K562 (cell line): ENCODE results near the gene CSAD. TPM values are rescaled to one million over a fixed set of nuclear protein-coding genes. Genes with fewer than 3 reads are reported as not detected.

ENCODE experiments used
- BACH1 ChIP-seq: fragments of 200-800 bp; sonication (Bioruptor generic); IDR thresholded peaks from 2 replicates; pipeline ENCODE4 v1.6.1; 2016; ENCODE audit warnings: missing genetic modification characterization, missing compliant biosample characterization
- BCOR ChIP-seq: fragments of 450-650 bp; IDR thresholded peaks from 2 replicates; pipeline ENCODE4 v1.6.1; 2016
- CBFA2T3 ChIP-seq: fragments of 450-650 bp; IDR thresholded peaks from 2 replicates; pipeline ENCODE4 v1.6.1; 2017
- DPF2 ChIP-seq: fragments of 450-650 bp; IDR thresholded peaks from 2 replicates; pipeline ENCODE4 v1.6.1; 2016
- ELF4 ChIP-seq: fragments of 450-650 bp; formaldehyde crosslinking; IDR thresholded peaks from 2 replicates; pipeline ENCODE4 v1.4.0; 2022; ENCODE audit warnings: missing genetic modification characterization
- GTF3C2 ChIP-seq: IDR thresholded peaks from 3 replicates; pipeline ENCODE4 v1.6.1; 2011; ENCODE audit warnings: borderline replicate concordance, mild to moderate bottlenecking, moderate library complexity; ENCODE audit not compliant: insufficient read length; ENCODE audit errors: extremely low read depth
- KDM1A ChIP-seq, 2 experiments: fragments of 450-650 bp; IDR thresholded peaks; 2 replicates each; pipeline ENCODE4 v1.6.1; 2016; ENCODE audit warnings: mild to moderate bottlenecking in 2 of 2
- PTBP1 ChIP-seq: fragments of 200-400 bp; formaldehyde crosslinking; IDR thresholded peaks from 2 replicates; pipeline ENCODE4 v1.6.1; 2017; ENCODE audit warnings: low read depth, low read length
- STAT6 ChIP-seq: sonication (generic); formaldehyde crosslinking; IDR thresholded peaks from 2 replicates; pipeline ENCODE4 v1.8.1; 2023; ENCODE audit warnings: mild to moderate bottlenecking, missing genetic modification reagents
- ZHX1 ChIP-seq: fragments of 150-350 bp; conservative IDR thresholded peaks from 2 replicates; pipeline ENCODE4 v1.6.1; 2014; ENCODE audit warnings: low read length
- ZNF282 ChIP-seq: sonication (generic); formaldehyde crosslinking; IDR thresholded peaks from 2 replicates; pipeline ENCODE4 v1.8.1; 2023; ENCODE audit warnings: missing genetic modification reagents
- ZNF696 ChIP-seq: fragments of 250-450 bp; sonication (Bioruptor Pico); conservative IDR thresholded peaks from 2 replicates; pipeline ENCODE4 v1.4.0; 2020; ENCODE audit warnings: mild to moderate bottlenecking, moderate library complexity
- polyA plus RNA-seq, 8 experiments: library from polyadenylated mRNA; depleted of rRNA in 4 of 8; stranded (reverse) in 5 of 8; unstranded in 3 of 8; fragments of >200 nt; fragmentation: Nextera tagmentation in 2 of 8; fragmentation: Illumina TruSeq in 1 of 8; extraction: Ambion mirVana in 2 of 8; extraction: Trizol in 1 of 8; gene quantifications; 2 replicates each; pipeline versions ENCODE4 v1.2.1 to v1.2.3, GENCODE V29; 2011 to 2014; ENCODE audit warnings: inconsistent platforms in 1 of 8, missing spikeins in 1 of 8
- total RNA-seq, 7 experiments: library from RNA; depleted of rRNA in 6 of 7; stranded (reverse); fragments of >200 nt in 6 of 7; fragmentation: Illumina TruSeq in 2 of 7; extraction: Trizol in 2 of 7; gene quantifications; 2 replicates each; pipeline versions ENCODE4 v1.2.1 to v1.2.3, GENCODE V29; 2011 to 2021; ENCODE audit warnings: low replicate concordance in 1 of 7
- TF ChIP-seq, protein P1 (sequence below): sonication (generic); formaldehyde crosslinking; IDR thresholded peaks from 2 replicates; pipeline ENCODE4 v1.8.0; 2023; ENCODE audit warnings: mild to moderate bottlenecking, missing genetic modification reagents

CSAD gene
- total and polyA plus RNA-seq, 9 of the 15 experiments (the other 6 are each of a cell fraction or from before 2014, with no cell fraction given) = 1.8 to 19.6 (median 8.1) TPM

- TF ChIP-seq STAT6 (CRISPR knock-in tag) = 0 out of 2 replicates have a peak, but pooled peaks have one; percentile 17
- TF ChIP-seq DPF2 = no peak
- no peak for TF ChIP-seq BACH1 (tag)
- TF ChIP-seq ZNF282 (CRISPR knock-in tag) = no peak
- no peak for TF ChIP-seq CBFA2T3
- no peak for TF ChIP-seq PTBP1
- no peak for TF ChIP-seq GTF3C2
- no peak for TF ChIP-seq BCOR
- no peak for TF ChIP-seq ZNF696 (CRISPR knock-in tag)
- no peak for TF ChIP-seq ELF4
- no peak for TF ChIP-seq ZHX1
- TF ChIP-seq, protein P1, sequence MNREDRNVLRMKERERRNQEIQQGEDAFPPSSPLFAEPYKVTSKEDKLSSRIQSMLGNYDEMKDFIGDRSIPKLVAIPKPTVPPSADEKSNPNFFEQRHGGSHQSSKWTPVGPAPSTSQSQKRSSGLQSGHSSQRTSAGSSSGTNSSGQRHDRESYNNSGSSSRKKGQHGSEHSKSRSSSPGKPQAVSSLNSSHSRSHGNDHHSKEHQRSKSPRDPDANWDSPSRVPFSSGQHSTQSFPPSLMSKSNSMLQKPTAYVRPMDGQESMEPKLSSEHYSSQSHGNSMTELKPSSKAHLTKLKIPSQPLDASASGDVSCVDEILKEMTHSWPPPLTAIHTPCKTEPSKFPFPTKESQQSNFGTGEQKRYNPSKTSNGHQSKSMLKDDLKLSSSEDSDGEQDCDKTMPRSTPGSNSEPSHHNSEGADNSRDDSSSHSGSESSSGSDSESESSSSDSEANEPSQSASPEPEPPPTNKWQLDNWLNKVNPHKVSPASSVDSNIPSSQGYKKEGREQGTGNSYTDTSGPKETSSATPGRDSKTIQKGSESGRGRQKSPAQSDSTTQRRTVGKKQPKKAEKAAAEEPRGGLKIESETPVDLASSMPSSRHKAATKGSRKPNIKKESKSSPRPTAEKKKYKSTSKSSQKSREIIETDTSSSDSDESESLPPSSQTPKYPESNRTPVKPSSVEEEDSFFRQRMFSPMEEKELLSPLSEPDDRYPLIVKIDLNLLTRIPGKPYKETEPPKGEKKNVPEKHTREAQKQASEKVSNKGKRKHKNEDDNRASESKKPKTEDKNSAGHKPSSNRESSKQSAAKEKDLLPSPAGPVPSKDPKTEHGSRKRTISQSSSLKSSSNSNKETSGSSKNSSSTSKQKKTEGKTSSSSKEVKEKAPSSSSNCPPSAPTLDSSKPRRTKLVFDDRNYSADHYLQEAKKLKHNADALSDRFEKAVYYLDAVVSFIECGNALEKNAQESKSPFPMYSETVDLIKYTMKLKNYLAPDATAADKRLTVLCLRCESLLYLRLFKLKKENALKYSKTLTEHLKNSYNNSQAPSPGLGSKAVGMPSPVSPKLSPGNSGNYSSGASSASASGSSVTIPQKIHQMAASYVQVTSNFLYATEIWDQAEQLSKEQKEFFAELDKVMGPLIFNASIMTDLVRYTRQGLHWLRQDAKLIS = no peak
- no peak for TF ChIP-seq KDM1A (IDR thresholded peaks at IDR 0.05)
Measured at GRCh38 chr12:53180931-53181645, 363 bp upstream of the CSAD start (continued).
